GM12865 (cell line): ENCODE measurements around the gene OVOL1.
A peak's percentile ranks its signal among the peaks of the same experiment; 100 is the strongest.

ENCODE experiments used
- DNase-seq: peaks from one replicate; pipeline ENCODE4 v3.0.0; 2010; ENCODE audit warnings: low read depth
- H3K4me3 ChIP-seq: 2 replicates; pipeline ENCODE4 v1.5.1; 2011; ENCODE audit warnings: mild to moderate bottlenecking, low read depth, low read length, control low read depth
- TF ChIP-seq, protein P1 (sequence below): IDR thresholded peaks from 2 replicates; pipeline ENCODE4 v1.5.1; 2011; ENCODE audit warnings: low read length, control low read depth, low read depth, inconsistent platforms; ENCODE audit not compliant: insufficient read depth; ENCODE audit errors: missing control alignments

The OVOL1 gene

GRCh38 chr11:65808744-65809341, 22.0 kb downstream of the OVOL1 start:
- TF ChIP-seq, protein P1, sequence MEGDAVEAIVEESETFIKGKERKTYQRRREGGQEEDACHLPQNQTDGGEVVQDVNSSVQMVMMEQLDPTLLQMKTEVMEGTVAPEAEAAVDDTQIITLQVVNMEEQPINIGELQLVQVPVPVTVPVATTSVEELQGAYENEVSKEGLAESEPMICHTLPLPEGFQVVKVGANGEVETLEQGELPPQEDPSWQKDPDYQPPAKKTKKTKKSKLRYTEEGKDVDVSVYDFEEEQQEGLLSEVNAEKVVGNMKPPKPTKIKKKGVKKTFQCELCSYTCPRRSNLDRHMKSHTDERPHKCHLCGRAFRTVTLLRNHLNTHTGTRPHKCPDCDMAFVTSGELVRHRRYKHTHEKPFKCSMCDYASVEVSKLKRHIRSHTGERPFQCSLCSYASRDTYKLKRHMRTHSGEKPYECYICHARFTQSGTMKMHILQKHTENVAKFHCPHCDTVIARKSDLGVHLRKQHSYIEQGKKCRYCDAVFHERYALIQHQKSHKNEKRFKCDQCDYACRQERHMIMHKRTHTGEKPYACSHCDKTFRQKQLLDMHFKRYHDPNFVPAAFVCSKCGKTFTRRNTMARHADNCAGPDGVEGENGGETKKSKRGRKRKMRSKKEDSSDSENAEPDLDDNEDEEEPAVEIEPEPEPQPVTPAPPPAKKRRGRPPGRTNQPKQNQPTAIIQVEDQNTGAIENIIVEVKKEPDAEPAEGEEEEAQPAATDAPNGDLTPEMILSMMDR = no peak
- no peak for DNase-seq
- no peak overlapping the region for H3K4me3 ChIP-seq

- no peak for DNase-seq
- TF ChIP-seq, protein P1 = no peak
- no peak overlapping the region for H3K4me3 ChIP-seq
Measured at GRCh38 chr11:65809496-65809895, 22.6 kb downstream of the OVOL1 start.

DNA sequence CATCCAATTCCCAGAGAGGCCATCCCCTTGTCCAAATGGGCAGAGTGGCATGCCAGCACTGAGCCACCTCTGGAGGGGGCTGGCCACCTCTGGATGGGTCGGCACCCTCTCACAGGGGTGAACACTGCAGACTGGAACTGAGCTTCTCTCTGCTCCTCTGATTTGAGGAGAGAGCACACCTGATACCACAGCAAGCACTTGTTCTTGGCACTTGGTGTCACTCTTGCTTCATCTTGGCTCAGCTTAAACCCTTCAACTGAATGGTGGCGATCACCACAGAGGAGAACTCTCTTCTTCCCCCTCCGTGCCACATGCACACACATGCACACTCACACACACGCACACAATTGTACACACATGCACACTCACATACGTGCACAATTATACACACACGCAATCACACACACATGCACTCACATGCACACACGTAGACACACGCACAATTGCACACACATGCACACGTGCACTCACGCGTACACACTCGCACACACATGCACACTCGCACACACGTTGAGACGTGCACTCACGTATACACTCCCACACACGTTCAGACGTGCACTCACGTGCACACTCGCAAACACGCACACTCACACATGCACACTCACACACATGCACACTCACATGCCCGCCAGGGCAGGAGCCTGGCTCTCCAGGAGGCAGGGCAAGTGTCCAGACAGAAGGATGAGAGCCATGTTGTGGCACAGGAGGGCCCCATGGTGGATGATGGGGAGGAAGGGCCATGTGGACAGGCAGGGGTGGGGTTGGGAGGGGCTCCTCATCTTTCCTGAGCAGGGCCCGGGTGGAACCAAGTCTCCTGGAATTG, 23.4 kb downstream of the OVOL1 start:
- TF ChIP-seq, protein P1 = no peak
- H3K4me3 ChIP-seq = no peak overlapping the region
- peak; percentile 26 for DNase-seq

DNA sequence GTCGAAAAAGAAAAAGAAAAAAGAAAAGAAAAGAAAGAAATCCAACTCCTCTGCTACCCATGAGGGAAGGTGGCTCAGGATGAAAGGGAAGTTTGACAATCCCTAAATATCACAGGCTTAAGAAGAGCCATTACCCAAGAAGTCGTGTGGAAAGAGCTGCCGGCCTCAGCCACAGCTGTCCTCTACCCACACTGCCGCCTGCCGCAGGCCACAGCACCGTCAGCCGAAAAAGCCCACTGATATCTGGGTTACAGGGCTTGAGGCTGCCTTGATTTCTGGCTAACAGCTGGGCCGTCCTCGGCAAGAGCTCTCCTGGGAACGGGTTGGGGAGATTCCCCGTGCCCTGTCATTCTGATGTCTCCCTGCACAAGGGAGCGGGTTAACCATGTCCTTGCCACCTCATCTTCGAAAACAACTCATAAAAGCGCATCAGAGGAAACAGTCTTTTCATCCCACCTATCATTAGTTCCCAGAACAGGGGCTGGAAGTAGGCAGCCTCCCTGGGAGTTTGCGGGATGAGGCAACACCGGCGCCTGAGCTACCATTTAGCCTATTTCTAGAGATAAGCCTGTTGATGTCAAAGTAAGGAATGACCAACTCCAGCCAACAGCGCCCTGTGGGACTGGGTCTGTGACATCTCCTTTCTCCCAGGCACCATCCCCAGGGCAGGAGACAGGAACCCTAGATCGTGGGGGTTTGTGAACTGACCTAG, 25.1 kb downstream of the OVOL1 start:
- peak; percentile 28 for DNase-seq

DNA sequence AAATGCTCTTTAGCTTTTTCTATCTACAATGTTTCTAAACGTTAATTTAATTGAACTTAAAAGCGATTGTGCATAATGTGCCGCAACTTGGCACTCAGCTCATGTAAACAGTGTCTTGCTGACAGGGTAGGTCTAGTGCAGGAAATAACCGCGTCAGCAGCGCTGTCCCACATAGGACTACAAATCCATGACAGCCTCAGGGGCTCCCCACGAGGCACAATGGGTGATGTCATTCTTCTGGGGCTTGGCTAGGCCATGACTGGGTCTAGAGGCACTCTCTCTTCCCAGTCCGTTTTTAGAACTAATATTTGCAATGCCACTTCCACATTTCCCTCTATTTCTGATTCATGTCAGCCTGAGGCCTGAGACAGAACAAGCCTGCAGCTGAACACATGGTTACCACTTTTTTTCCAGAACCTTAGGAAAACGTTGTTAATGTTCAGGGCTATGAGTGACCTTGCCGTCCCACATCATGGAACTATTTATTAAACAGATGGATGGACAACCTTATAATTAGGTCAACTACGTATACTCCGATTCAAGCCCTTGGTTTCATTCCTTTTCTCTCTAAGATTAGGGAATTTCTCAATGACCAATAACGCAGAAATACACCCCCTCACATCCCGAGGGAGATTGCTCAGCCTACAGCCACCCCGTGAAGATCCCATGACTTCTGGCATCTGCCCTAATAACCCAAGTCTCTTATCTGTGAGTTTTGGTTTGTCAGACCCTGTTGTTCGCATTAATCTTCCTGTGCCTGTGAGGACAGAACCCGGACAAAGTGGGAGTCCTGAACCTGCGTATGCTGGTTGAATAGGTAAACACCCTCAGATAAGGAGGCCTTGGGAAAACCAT, 27.5 kb downstream of the OVOL1 start:
- no peak overlapping the region for H3K4me3 ChIP-seq
- TF ChIP-seq, protein P1 = no peak
- no peak for DNase-seq

More for the DNA sequence above, 25.1 kb downstream of the OVOL1 start:
- TF ChIP-seq, protein P1 = no peak
- no peak overlapping the region for H3K4me3 ChIP-seq

- TF ChIP-seq, protein P1 = no peak
- DNase-seq = no peak
- H3K4me3 ChIP-seq = no peak overlapping the region
Measured at GRCh38 chr11:65814986-65815565, 28.2 kb downstream of the OVOL1 start.
